Measurements from ENCODE around the gene OR2D2.
"Not testable (repeated sequence)": the region's sequence is repeated elsewhere in the genome, so short reads cannot be mapped to it uniquely, and the experiment has no call there.

The OR2D2 gene

DNA sequence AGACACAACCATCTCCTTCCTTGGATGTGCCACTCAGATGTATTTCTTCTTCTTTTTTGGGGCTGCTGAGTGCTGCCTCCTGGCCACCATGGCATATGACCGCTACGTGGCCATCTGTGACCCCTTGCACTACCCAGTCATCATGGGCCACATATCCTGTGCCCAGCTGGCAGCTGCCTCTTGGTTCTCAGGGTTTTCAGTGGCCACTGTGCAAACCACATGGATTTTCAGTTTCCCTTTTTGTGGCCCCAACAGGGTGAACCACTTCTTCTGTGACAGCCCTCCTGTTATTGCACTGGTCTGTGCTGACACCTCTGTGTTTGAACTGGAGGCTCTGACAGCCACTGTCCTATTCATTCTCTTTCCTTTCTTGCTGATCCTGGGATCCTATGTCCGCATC is 15.4 kb downstream of the OR2D2 start:
- Histone ChIP-seq H3K9me3 (ENCODE audit: low read length) (no peaks in the 10 kb centered on the region), H3K9ac (ENCODE audit: low read length) (no peak overlapping the region), H3K27me3 (ENCODE audit: control insufficient read depth in 1 of 2, insufficient read depth in 2 of 2, low read length in 2 of 2) (no peaks in the 10 kb centered on the region), H3K4me1 (ENCODE audit: insufficient read depth, low read length) (no peaks in the 10 kb centered on the region), H3K36me3 (ENCODE audit: insufficient read depth, low read length) (no peaks in the 10 kb centered on the region), H3K27ac (ENCODE audit: low read depth, low read length) (no peak overlapping the region), H3K4me3 (ENCODE audit: low read depth in 1 of 2, low read length in 2 of 2) (no peak overlapping the region)

DNA sequence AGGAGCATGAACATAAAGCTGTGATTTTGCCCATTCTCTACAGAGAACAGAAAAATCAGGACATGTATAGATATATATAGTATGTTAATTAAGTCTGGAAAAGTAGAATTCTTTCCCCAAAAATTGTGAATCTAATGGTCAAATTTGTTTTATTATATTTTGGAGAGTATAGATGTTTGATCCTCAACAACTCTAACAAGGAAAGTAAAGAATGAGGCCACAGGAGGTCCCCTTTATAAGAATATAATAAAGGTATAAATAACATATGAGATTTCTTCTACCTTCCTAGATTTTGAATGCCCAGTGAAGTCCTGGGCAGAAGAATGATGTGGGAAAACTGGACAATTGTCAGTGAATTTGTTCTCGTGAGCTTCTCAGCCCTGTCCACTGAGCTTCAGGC is 16.0 kb downstream of the OR2D2 start, which contains the start of gene OR10A4:
Gene OR10A4 (plus strand): TSS at position 301 of the 400 bp plus-strand sequence. CDS start 23 bp downstream, at position 324.
- Histone ChIP-seq H3K4me1 (ENCODE audit: insufficient read depth, low read length) (no peaks in the 10 kb centered on the region), H3K4me3 (ENCODE audit: low read depth in 1 of 2, low read length in 2 of 2) (no peak within 1 kb of the TSS), H3K9me3 (ENCODE audit: low read length) (no peaks in the 10 kb centered on the region), H3K9ac (ENCODE audit: low read length) (no peak within 1 kb of the TSS), H3K36me3 (ENCODE audit: insufficient read depth, low read length) (no peaks in the 10 kb centered on the region), H3K27me3 (ENCODE audit: control insufficient read depth in 1 of 2, insufficient read depth in 2 of 2, low read length in 2 of 2) (no peaks in the 10 kb centered on the region), H3K27ac (ENCODE audit: low read depth, low read length) (no peak within 1 kb of the TSS)

DNA sequence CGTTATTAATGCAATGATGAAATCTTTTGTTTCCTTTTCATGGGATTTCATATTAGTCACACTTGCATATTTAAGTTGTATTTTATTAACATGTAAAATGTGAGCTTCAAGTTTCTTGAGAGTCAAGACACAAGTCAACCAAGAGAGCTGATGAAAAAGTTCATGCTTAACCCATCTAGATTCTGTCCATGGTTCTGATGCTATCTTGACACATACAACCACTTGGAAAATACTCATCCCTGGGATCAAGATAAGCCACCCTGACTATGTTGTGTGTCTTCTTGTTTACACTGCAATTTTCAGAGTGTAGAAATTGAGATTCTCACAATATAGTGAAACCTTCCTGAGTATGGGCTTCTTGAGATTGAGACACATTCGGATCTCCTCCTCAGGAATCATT is 16.5 kb downstream of the OR2D2 start:
- no peaks in the 10 kb centered on the region for H3K27me3 ChIP-seq (ENCODE audit: control insufficient read depth in 1 of 2, insufficient read depth in 2 of 2, low read length in 2 of 2)
- H3K9me3 ChIP-seq (ENCODE audit: low read length) = no peaks in the 10 kb centered on the region
- H3K4me3 ChIP-seq (ENCODE audit: low read depth in 1 of 2, low read length in 2 of 2) = no peak overlapping the region
- no peak overlapping the region for H3K9ac ChIP-seq (ENCODE audit: low read length)
- no peaks in the 10 kb centered on the region for H3K4me1 ChIP-seq (ENCODE audit: insufficient read depth, low read length)
- no peak overlapping the region for H3K27ac ChIP-seq (ENCODE audit: low read depth, low read length)
- no peaks in the 10 kb centered on the region for H3K36me3 ChIP-seq (ENCODE audit: insufficient read depth, low read length)

DNA sequence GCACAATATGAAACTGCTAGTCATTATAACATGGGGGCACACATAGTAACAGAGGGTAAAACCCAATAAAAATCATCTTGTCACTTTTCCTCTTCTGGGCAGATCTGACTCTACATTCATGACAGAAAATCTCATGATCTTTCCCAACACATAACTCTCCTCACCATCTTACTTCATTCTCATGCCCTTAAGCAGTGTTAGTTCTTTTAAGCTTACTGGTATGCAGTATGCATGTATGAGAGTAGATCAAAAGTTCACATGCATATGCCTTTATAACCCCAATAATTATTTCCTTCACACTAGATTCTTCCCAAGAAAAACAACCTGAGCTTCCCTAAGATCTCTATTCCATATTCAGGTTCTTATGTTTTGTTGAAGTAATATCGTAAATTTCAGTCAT is 21.0 kb downstream of the OR2D2 start:
- Histone ChIP-seq H3K36me3 (ENCODE audit: insufficient read depth, low read length) (no peaks in the 10 kb centered on the region), H3K27me3 (ENCODE audit: control insufficient read depth in 1 of 2, insufficient read depth in 2 of 2, low read length in 2 of 2) (no peaks in the 10 kb centered on the region), H3K4me3 (ENCODE audit: low read depth in 1 of 2, low read length in 2 of 2) (no peak overlapping the region), H3K27ac (ENCODE audit: low read depth, low read length) (no peak overlapping the region), H3K9me3 (ENCODE audit: low read length) (no peaks in the 10 kb centered on the region), H3K9ac (ENCODE audit: low read length) (no peak overlapping the region), H3K4me1 (ENCODE audit: insufficient read depth, low read length) (no peaks in the 10 kb centered on the region)

DNA sequence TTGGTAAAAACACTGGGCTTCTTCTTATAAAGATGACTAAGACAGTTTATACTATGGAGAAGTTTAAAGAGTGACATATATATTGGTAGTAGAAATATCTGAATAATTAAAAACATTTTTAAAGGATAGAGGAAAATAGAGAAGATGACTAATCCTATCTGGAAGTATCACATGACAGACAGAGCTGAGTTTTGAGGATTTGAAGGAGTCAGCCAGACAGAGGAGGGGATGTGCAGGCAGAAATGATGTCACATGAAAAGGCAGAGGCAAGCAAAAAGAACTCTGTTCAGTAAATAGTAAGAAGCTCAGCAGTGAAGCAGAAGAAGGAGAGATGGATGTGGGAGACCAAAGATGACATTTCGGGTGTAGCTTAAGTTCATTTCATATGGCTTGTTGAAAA is 27.9 kb downstream of the OR2D2 start:
- Histone ChIP-seq H3K36me3 (ENCODE audit: insufficient read depth, low read length) (no peaks in the 10 kb centered on the region), H3K9me3 (ENCODE audit: low read length) (no peaks in the 10 kb centered on the region), H3K9ac (ENCODE audit: low read length) (no peak overlapping the region), H3K27ac (ENCODE audit: low read depth, low read length) (no peak overlapping the region), H3K4me3 (ENCODE audit: low read depth in 1 of 2, low read length in 2 of 2) (no peak overlapping the region), H3K4me1 (ENCODE audit: insufficient read depth, low read length) (no peaks in the 10 kb centered on the region), H3K27me3 (ENCODE audit: control insufficient read depth in 1 of 2, insufficient read depth in 2 of 2, low read length in 2 of 2) (no peaks in the 10 kb centered on the region)

DNA sequence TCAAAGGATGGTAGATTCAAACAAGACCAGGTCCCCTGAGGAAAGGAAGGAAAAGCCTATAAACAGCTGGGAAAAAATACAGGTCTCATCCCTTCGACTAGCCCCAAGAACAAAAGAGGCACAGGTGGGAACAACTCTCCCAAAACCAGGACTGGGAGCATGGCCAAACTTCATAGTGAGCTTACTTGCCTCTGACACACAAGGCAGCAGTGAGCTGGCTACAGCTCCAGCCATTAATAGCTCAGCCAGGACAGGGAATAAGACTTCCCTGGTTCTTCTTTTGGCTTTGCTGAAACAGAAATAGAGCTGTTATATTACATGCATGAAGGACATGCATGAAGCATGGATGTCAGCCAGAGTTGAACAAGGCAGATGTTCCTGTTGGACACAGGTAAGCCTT is 29.3 kb downstream of the OR2D2 start, which contains the start of gene OR10A2:
Gene OR10A2 (plus strand): TSS at position 97 of the 400 bp plus-strand sequence. CDS start 6,698 bp downstream, outside the sequence.
- Histone ChIP-seq H3K36me3 (ENCODE audit: insufficient read depth, low read length) (no peaks in the 10 kb centered on the region), H3K9ac (ENCODE audit: low read length) (no peak within 1 kb of the TSS), H3K4me1 (ENCODE audit: insufficient read depth, low read length) (no peaks in the 10 kb centered on the region), H3K27me3 (ENCODE audit: control insufficient read depth in 1 of 2, insufficient read depth in 2 of 2, low read length in 2 of 2) (no peaks in the 10 kb centered on the region), H3K27ac (ENCODE audit: low read depth, low read length) (no peak within 1 kb of the TSS), H3K9me3 (ENCODE audit: low read length) (no peaks in the 10 kb centered on the region), H3K4me3 (ENCODE audit: low read depth in 1 of 2, low read length in 2 of 2) (no peak within 1 kb of the TSS)

DNA sequence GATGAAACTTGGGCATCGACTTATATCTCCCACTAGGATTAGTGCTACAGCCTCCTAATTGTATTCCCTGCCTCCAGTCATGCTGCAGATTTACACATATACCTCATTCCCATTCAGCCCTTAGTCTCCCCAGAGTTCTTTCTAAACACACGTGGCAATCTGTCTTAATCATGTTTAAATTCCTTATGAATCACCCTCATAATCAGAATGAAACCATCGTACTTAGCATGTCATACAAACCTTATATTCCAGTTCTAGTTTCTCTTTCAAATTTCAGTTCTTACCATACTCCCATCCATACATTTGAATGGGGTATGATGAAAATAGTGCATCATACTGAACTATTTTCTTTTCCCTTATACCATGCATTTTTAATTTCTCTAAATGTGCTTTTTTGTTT is 35.4 kb downstream of the OR2D2 start:
- H3K36me3 ChIP-seq (ENCODE audit: insufficient read depth, low read length) = no peaks in the 10 kb centered on the region
- H3K9ac ChIP-seq (ENCODE audit: low read length) = no peak overlapping the region
- no peaks in the 10 kb centered on the region for H3K9me3 ChIP-seq (ENCODE audit: low read length)
- no peaks in the 10 kb centered on the region for H3K27me3 ChIP-seq (ENCODE audit: control insufficient read depth in 1 of 2, insufficient read depth in 2 of 2, low read length in 2 of 2)
- no peak overlapping the region for H3K4me3 ChIP-seq (ENCODE audit: low read depth in 1 of 2, low read length in 2 of 2)
- H3K4me1 ChIP-seq (ENCODE audit: insufficient read depth, low read length) = no peaks in the 10 kb centered on the region
- H3K27ac ChIP-seq (ENCODE audit: low read depth, low read length) = no peak overlapping the region

DNA sequence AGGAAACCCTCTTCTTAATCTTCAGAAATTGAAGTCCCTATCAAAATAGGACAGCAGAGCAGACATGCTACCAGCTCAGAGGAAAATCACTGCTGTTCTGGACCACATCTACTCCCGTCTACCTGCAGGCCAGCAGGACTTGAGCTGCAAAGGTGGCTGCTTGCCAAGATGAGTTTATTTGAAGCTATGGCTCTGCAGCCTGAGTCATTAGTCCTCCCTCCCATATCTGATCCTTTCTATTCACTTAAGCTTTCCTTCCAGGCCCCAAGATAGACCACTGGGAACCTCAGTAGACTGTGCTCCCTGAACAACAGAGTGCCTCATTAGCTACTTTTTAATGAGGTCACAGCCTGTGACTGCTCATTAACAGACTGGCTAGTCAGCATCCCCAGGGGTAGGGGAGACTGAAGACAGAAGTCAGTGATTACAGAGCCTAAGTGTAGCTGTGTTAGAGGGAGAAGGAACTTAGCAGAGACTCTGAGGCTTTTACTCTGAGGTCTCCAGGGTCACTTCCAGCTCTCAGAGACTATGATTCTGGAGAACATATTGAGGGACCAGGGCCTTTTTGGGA is 36.2 kb downstream of the OR2D2 start:
- Histone ChIP-seq H3K4me1 (ENCODE audit: insufficient read depth, low read length) (no peaks in the 10 kb centered on the region), H3K9ac (ENCODE audit: low read length) (no peak overlapping the region), H3K9me3 (ENCODE audit: low read length) (no peaks in the 10 kb centered on the region), H3K27ac (ENCODE audit: low read depth, low read length) (no peak overlapping the region), H3K27me3 (ENCODE audit: control insufficient read depth in 1 of 2, insufficient read depth in 2 of 2, low read length in 2 of 2) (no peaks in the 10 kb centered on the region), H3K36me3 (ENCODE audit: insufficient read depth, low read length) (no peaks in the 10 kb centered on the region), H3K4me3 (ENCODE audit: low read depth in 1 of 2, low read length in 2 of 2) (no peak overlapping the region)

DNA sequence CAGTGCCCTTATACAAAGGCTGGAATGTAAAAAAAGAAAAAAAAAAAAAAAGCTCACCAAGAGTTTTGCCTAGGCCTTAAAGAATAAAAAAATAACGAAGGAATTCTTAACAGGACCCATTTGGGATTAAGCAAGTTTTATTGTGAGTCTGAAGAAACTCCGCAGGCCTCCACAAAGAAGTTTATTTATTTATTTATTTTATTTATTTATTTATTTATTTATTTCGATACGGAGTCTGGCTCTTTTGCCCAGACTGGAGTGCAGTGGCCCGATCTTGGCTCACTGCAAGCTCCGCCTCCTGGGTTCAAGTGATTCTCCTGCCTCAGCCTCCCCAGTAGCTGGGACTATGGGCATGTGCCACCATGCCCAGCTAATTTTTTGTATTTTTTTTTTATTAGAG is 37.5 kb downstream of the OR2D2 start:
- H3K27ac ChIP-seq (ENCODE audit: low read depth, low read length); H3K4me1 ChIP-seq (ENCODE audit: insufficient read depth, low read length); H3K27me3 ChIP-seq (ENCODE audit: control insufficient read depth in 1 of 2, insufficient read depth in 2 of 2, low read length in 2 of 2); H3K9me3 ChIP-seq (ENCODE audit: low read length); H3K36me3 ChIP-seq (ENCODE audit: insufficient read depth, low read length); H3K9ac ChIP-seq (ENCODE audit: low read length); H3K4me3 ChIP-seq (ENCODE audit: low read depth in 1 of 2, low read length in 2 of 2): not testable (repeated sequence)

DNA sequence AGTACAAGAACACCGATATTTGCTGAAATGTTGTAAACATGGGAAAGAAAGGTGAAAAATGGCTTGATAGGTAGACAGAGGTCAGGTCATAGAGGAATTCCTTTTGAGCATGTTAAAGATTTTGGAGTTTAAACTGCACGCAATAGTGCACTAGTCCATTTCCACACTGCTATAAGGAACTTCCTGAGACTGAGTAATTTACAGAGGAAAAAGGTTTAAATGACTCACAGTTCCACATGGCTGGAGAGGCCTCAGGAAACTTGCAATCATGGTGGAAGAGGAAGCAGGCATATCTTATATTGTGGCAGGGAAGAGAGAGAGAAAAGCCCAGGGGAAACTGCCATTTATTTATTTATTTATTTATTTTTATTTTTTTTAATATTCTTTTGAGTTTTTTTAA is 41.8 kb downstream of the OR2D2 start:
- H3K9ac ChIP-seq (ENCODE audit: low read length) = no peak overlapping the region
- no peak overlapping the region for H3K4me3 ChIP-seq (ENCODE audit: low read depth in 1 of 2, low read length in 2 of 2)
- H3K9me3 ChIP-seq (ENCODE audit: low read length) = no peaks in the 10 kb centered on the region
- no peaks in the 10 kb centered on the region for H3K27me3 ChIP-seq (ENCODE audit: control insufficient read depth in 1 of 2, insufficient read depth in 2 of 2, low read length in 2 of 2)
- no peak overlapping the region for H3K27ac ChIP-seq (ENCODE audit: low read depth, low read length)
- no peaks in the 10 kb centered on the region for H3K4me1 ChIP-seq (ENCODE audit: insufficient read depth, low read length)
- H3K36me3 ChIP-seq (ENCODE audit: insufficient read depth, low read length) = no peaks in the 10 kb centered on the region

DNA sequence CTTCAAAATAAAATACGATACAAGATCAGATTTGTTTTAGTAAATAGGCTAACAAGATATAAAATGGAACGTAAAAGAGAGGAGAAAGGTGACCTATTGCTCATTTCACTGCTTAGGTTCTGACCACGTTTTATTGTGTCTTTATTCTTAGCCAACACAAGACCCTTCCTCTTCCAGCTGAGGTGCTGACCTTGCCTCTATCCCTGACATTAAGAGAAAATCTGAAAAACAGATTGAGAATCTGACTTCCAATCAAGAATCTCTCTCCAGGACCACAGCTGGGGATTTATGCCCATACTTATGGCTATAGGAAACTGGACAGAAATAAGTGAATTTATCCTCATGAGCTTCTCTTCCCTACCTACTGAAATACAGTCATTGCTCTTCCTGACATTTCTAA is 46.9 kb downstream of the OR2D2 start, which contains the start of gene OR10A5:
Gene OR10A5 (plus strand): TSS at position 301 of the 400 bp plus-strand sequence. CDS start 0 bp downstream, at position 301.
- Histone ChIP-seq H3K4me1 (ENCODE audit: insufficient read depth, low read length) (no peaks in the 10 kb centered on the region), H3K9ac (ENCODE audit: low read length) (no peak within 1 kb of the TSS), H3K36me3 (ENCODE audit: insufficient read depth, low read length) (no peaks in the 10 kb centered on the region), H3K27me3 (ENCODE audit: control insufficient read depth in 1 of 2, insufficient read depth in 2 of 2, low read length in 2 of 2) (no peaks in the 10 kb centered on the region), H3K4me3 (ENCODE audit: low read depth in 1 of 2, low read length in 2 of 2) (no peak within 1 kb of the TSS), H3K27ac (ENCODE audit: low read depth, low read length) (no peak within 1 kb of the TSS), H3K9me3 (ENCODE audit: low read length) (no peaks in the 10 kb centered on the region)

DNA sequence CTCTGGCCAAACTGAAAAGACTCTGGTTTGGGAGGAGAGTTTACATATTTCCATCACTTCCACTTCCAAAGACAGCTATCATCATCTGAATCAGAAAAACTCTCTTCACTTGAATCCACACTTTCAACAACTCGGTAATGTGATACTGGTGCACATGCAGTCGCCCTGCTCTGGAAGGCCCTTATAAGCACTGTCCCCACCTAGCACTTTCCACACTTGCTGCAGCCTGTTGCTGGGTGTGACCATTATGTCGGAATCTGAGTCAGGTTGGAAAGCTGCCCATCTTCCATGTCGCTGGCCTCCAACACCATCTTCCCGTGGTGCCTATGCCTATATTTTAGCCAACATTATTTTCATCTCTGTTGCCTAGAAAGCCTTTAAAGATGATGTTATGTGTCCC is 47.9 kb downstream of the OR2D2 start:
- no peak overlapping the region for H3K9ac ChIP-seq (ENCODE audit: low read length)
- no peaks in the 10 kb centered on the region for H3K4me1 ChIP-seq (ENCODE audit: insufficient read depth, low read length)
- no peaks in the 10 kb centered on the region for H3K9me3 ChIP-seq (ENCODE audit: low read length)
- H3K27ac ChIP-seq (ENCODE audit: low read depth, low read length) = no peak overlapping the region
- H3K36me3 ChIP-seq (ENCODE audit: insufficient read depth, low read length) = no peaks in the 10 kb centered on the region
- no peaks in the 10 kb centered on the region for H3K27me3 ChIP-seq (ENCODE audit: control insufficient read depth in 1 of 2, insufficient read depth in 2 of 2, low read length in 2 of 2)
- H3K4me3 ChIP-seq (ENCODE audit: low read depth in 1 of 2, low read length in 2 of 2) = no peak overlapping the region

All from muscle layer of colon (tissue), 2 donors.